Colonic mucosa (tissue), 4 donors: Measurements from ENCODE around the gene SYNGR1. TPM values are rescaled to one million over a fixed set of nuclear protein-coding genes. Genes with fewer than 3 reads are reported as not detected.
A peak's percentile ranks its signal among the peaks of the same experiment; 100 is the strongest.

ENCODE experiments used
- DNase-seq: peaks from one replicate; pipeline ENCODE4 v3.0.0-alpha.2; 2020
- H3K27ac ChIP-seq: fragments of 200-600 bp; one replicate; pipeline ENCODE4 v1.8.0; 2021
- H3K27me3 ChIP-seq: fragments of 200-600 bp; one replicate; pipeline ENCODE4 v1.8.0; 2021
- H3K36me3 ChIP-seq: fragments of 200-600 bp; one replicate; pipeline ENCODE4 v1.8.0; 2021
- H3K4me1 ChIP-seq: fragments of 200-600 bp; one replicate; pipeline ENCODE4 v1.8.0; 2021; ENCODE audit warnings: mild to moderate bottlenecking
- H3K4me3 ChIP-seq: fragments of 200-600 bp; one replicate; pipeline ENCODE4 v1.8.0; 2021
- H3K9ac ChIP-seq, 2 donors: one replicate each; pipeline ENCODE4 v1.7.0; 2013; ENCODE audit warnings: control low read depth in 2 of 2, low read depth in 2 of 2, low read length in 2 of 2
- H3K9me3 ChIP-seq: fragments of 200-600 bp; one replicate; pipeline ENCODE4 v1.8.0; 2021
- CTCF ChIP-seq: fragments of 200-600 bp; IDR thresholded peaks from one replicate; pipeline ENCODE4 v1.8.0; 2022; ENCODE audit warnings: antibody characterized with exemption, mild to moderate bottlenecking
- intact Hi-C: fragments of 100-400 bp; cut with DNase I; formaldehyde crosslinking; loops from one replicate; pipeline ENCODE4 v1.14.1; 2022
- total RNA-seq, 2 donors: library from RNA; stranded (reverse); fragmentation: NEBNext Ultra II Directional in 1 of 2; extraction: Animal tissue kit (Norgen Biotek cat#: 25700) in 1 of 2; gene quantifications; one replicate each; pipeline ENCODE4 v1.2.1, GENCODE V29; 2021
- donor health status: healthy.
- donor health status: DM: no; HTN: no; CAD: no.
- donor health status: DM: no; HTN: no; CAD: no.

SYNGR1 gene
- total RNA-seq, 2 donors from 2014 or later: 1.8 to 4.3 TPM

- Histone ChIP-seq H3K27ac (peak overlapping the region; percentile 44), H3K9me3 (no peaks in the 10 kb centered on the region), H3K27me3 (no peaks in the 10 kb centered on the region), H3K36me3 (no peaks in the 10 kb centered on the region), H3K9ac (no peak overlapping the region), H3K4me3 (no peak overlapping the region), H3K4me1 (no peaks in the 10 kb centered on the region)
- intact Hi-C loops: no loop called here
- no peak for DNase-seq
- TF ChIP-seq CTCF: no peak
These were observed 82.6 kb downstream of the SYNGR1 start for GRCh38 chr22:39432361-39432811.

- no peaks in the 10 kb centered on the region for H3K9me3 ChIP-seq
- no peak overlapping the region for H3K4me3 ChIP-seq
- H3K4me1 ChIP-seq: no peaks in the 10 kb centered on the region
- H3K27me3 ChIP-seq: no peaks in the 10 kb centered on the region
- H3K27ac ChIP-seq: no peak overlapping the region
- intact Hi-C loops: no loop called here
- TF ChIP-seq CTCF: no peak
- H3K9ac ChIP-seq: no peak overlapping the region
- no peaks in the 10 kb centered on the region for H3K36me3 ChIP-seq
- no peak for DNase-seq
These were observed 83.9 kb downstream of the SYNGR1 start for GRCh38 chr22:39433476-39434242.

GRCh38 chr22:39434243-39434653 is 84.5 kb downstream of the SYNGR1 start:
- no peak overlapping the region for H3K27ac ChIP-seq
- TF ChIP-seq CTCF: no peak
- intact Hi-C loops: no loop called here
- no peaks in the 10 kb centered on the region for H3K36me3 ChIP-seq
- H3K9me3 ChIP-seq: no peaks in the 10 kb centered on the region
- H3K4me1 ChIP-seq: no peaks in the 10 kb centered on the region
- H3K27me3 ChIP-seq: no peaks in the 10 kb centered on the region
- H3K4me3 ChIP-seq: no peak overlapping the region
- DNase-seq: no peak
- H3K9ac ChIP-seq: no peak overlapping the region

- Histone ChIP-seq H3K36me3 (no peaks in the 10 kb centered on the region), H3K9ac (no peak overlapping the region), H3K4me1 (no peaks in the 10 kb centered on the region), H3K27ac (no peak overlapping the region), H3K4me3 (no peak overlapping the region), H3K9me3 (no peaks in the 10 kb centered on the region), H3K27me3 (no peaks in the 10 kb centered on the region)
- no peak for TF ChIP-seq CTCF
- DNase-seq: no peak
- intact Hi-C loops: no loop called here
These were observed 84.9 kb downstream of the SYNGR1 start for GRCh38 chr22:39434721-39435120.

Other genes with a start within 250 kb of the SYNGR1 start
- 10 to 100 TPM; 15.0 to 21.1 TPM for gene CBX7, start 197.3 kb upstream of the SYNGR1 start, total RNA-seq
- gene PDGFB, start 105.0 kb upstream of the SYNGR1 start, total RNA-seq: 1 to 10 TPM; 1.9 to 5.6 TPM
- 1,000 to 10,000 TPM; 1,796 to 1,829 TPM for gene RPL3, start 30.4 kb upstream of the SYNGR1 start, total RNA-seq
- 10 to 100 TPM; 16.1 to 31.3 TPM for gene TAB1, start 49.8 kb downstream of the SYNGR1 start, total RNA-seq
- gene MGAT3, start 107.0 kb downstream of the SYNGR1 start, total RNA-seq: 10 to 100 TPM in 1 of 2 donors, 1 to 10 TPM in 1; 8.9 to 19.1 TPM
- 10 to 100 TPM; 28.6 to 36.6 TPM for gene MIEF1, start 152.3 kb downstream of the SYNGR1 start, total RNA-seq
- gene ATF4, start 170.6 kb downstream of the SYNGR1 start, total RNA-seq: 100 to 1,000 TPM; 279 to 302 TPM
- gene RPS19BP1, start 182.8 kb downstream of the SYNGR1 start, total RNA-seq: 100 to 1,000 TPM in 1 of 2 donors, 10 to 100 TPM in 1; 61.4 to 111 TPM
- gene CACNA1I, start 220.8 kb downstream of the SYNGR1 start, total RNA-seq: 1 to 10 TPM in 1 of 2 donors, under 1 TPM in 1; 0.69 to 1.0 TPM